GM12873 (cell line): Measurements from ENCODE around the gene NHLH2.

Source experiments
- TF ChIP-seq, protein P1 (sequence below): IDR thresholded peaks from 2 replicates; pipeline ENCODE4 v1.5.1; 2012; ENCODE audit warnings: low read depth, mild to moderate bottlenecking, moderate library complexity, low read length, control low read depth; ENCODE audit not compliant: insufficient read depth; ENCODE audit errors: missing control alignments

NHLH2 gene

GRCh38 chr1:115874904-115875303, 34.0 kb upstream of the NHLH2 start:
- TF ChIP-seq, protein P1, sequence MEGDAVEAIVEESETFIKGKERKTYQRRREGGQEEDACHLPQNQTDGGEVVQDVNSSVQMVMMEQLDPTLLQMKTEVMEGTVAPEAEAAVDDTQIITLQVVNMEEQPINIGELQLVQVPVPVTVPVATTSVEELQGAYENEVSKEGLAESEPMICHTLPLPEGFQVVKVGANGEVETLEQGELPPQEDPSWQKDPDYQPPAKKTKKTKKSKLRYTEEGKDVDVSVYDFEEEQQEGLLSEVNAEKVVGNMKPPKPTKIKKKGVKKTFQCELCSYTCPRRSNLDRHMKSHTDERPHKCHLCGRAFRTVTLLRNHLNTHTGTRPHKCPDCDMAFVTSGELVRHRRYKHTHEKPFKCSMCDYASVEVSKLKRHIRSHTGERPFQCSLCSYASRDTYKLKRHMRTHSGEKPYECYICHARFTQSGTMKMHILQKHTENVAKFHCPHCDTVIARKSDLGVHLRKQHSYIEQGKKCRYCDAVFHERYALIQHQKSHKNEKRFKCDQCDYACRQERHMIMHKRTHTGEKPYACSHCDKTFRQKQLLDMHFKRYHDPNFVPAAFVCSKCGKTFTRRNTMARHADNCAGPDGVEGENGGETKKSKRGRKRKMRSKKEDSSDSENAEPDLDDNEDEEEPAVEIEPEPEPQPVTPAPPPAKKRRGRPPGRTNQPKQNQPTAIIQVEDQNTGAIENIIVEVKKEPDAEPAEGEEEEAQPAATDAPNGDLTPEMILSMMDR = no peak

- TF ChIP-seq, protein P1 = no peak
Measured at GRCh38 chr1:115874497-115874896, 33.6 kb upstream of the NHLH2 start.

DNA sequence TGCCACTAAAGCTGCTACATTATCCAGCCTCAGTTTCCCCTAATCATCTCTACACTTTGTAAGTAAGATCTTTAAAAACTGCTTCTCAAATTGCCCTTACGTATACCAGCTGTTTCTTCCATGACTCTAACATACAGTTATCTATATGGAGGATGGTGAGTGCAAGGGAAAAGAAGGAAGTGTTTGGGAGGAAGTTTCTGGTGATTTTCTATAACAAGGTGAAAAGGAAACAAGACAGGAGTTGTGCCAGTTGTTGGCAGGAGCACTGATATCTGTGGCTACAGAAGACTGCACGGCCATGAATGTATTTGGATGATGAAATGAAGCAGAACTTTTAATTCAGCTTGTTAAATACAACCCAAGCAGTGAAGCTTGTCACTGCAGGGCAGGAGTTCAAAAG, 32.3 kb upstream of the NHLH2 start:
- TF ChIP-seq, protein P1 = no peak

DNA sequence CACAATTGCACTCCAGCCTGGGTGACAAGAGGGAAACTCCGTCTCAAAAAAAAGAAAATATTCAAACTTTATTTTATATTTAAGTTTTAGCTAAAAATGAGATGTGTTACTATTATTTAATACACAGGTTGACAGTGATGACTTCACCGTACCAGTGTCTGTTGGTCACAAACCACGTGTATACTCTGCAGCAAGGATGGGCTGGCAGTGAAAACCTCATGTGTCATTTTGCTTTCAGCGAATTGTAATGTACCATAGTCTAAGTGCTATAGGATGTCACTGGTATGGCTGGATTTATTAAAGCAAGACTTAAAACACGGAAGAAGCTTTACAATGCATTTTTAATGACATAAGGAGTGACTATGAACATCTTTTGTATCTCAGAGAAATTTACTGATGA, 28.1 kb upstream of the NHLH2 start:
- TF ChIP-seq, protein P1 = no peak

GRCh38 chr1:115867216-115867615, 26.3 kb upstream of the NHLH2 start:
- TF ChIP-seq, protein P1 = no peak

DNA sequence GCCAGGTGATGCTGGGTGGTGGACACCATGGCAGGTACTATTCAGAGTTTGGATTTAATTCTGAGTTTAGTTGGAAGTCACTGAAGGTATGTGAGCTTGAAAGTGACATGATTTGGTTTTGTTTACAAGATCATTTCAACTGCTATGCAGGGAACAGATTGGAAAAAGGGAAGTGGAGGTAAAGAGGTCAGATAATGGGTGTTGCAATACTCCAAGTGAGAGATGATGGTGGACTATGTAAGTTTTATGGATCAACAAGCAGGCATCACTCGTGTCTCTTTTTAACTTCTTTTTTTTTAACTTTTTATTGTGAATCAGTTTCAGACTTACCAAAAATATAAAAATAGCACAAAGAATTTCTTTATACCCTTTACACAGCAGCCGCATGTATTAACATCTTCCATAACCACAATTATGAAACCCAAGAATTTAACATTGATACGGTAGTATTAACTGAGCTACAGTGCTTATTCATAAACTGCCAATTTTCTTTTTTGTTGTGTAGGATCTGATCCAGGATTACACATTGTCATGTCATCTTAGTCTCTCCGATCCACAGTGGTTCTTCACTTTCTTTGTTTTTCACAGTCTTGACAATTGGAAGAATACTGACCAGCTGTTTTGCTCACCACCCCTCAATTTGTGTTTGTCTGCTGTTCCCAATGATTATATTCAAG, 24.9 kb upstream of the NHLH2 start:
- TF ChIP-seq, protein P1 = no peak

GRCh38 chr1:115862403-115862802, 21.5 kb upstream of the NHLH2 start:
- TF ChIP-seq, protein P1 = no peak
